ENCODE measurements around the gene BTLA.

GRCh38 chr3:112448939-112449338, 50.3 kb downstream of the BTLA start:
- TF ChIP-seq CTCF (IDR thresholded peaks at IDR 0.05) (no peak), POLR2A (IDR thresholded peaks at IDR 0.05) (no peak)
